ENCODE results near the gene GLYATL3.

GLYATL3 gene

DNA sequence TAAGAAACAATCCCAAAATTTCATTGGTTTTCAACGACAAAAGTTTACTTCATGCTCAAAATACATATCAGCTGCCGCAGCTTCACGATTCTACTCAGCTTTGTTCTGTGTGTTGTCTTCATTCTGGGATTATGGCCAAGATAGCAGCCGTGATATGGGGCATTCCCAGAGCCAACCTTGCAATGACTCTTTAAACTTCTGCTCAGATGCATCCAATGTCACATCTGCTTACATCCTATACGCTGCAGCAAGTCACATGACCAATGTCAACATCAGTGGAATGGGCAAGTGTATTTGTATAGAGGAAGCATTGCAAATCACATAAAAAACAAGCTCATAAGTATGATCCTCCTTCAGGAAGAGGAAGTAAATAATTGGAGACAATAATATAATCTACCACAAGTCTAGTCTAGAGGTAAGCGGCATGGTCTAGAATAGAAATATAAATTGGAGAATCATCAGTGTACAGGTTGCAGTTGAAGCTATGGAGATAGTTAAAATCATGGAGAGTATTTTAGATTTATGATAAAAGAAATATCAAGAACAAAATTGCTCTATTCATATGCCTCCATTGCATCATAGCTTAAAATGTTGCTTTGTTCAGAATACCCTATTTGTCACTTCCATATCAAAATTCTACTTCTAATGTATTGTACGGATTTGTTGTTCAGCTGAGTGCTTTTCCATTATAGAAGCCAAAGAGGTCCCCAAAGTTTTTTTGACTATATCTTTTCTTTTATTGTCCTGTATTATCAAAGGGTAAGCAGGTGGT, 43.5 kb downstream of the GLYATL3 start:
- H3K4me3 ChIP-seq (ENCODE audit: low read depth, low read length), result no peak overlapping the region

GRCh38 chr6:49546331-49546730, 46.6 kb downstream of the GLYATL3 start:
- H3K4me3 ChIP-seq (ENCODE audit: low read depth, low read length), result no peak overlapping the region

- no peak overlapping the region for H3K4me3 ChIP-seq (ENCODE audit: low read depth, low read length)
Observed at GRCh38 chr6:49548613-49549304, 49.0 kb downstream of the GLYATL3 start.

GRCh38 chr6:49549691-49550491, 50.2 kb downstream of the GLYATL3 start:
- peak overlapping the region; percentile 53 for H3K4me3 ChIP-seq (ENCODE audit: low read depth, low read length)

DNA sequence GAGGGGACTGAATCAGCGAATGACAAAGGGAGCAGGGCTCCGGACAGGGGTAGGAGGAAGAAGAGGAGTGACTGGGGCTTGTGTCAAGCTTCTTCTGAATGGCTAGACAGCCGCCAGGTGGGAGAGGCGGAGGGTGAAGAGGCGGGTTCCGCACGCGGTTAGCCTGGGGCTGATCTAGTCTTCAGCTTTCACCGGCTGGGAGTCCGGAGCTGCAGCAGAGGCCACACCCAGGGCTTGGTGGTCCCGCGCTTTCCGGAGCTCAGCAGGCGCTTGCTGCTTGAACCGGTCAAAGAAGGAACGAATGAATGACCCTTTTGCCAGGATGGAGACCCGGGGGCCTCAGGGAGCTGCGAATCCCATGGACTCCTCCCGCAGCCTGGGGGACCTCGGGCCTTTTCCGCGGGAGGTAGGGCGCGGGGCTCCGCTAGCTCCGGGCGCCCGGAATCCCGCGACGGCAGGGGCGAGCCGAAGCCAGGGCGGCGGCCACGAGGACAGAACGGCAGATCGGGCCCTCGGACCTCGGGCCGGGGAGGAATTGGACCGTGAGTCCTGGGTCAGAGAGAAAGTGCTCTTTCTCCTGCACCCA, 50.9 kb downstream of the GLYATL3 start, which contains the start of gene C6orf141:
Gene C6orf141, plus strand, starts transcription at position 177 of the 586 bp plus-strand sequence. Its CDS starts 125 bp downstream, at position 302.
- peak within 1 kb of the TSS; percentile 53 for H3K4me3 ChIP-seq (ENCODE audit: low read depth, low read length)

GRCh38 chr6:49551078-49551865, 51.5 kb downstream of the GLYATL3 start:
- peak overlapping the region; percentile 53 for H3K4me3 ChIP-seq (ENCODE audit: low read depth, low read length)

DNA sequence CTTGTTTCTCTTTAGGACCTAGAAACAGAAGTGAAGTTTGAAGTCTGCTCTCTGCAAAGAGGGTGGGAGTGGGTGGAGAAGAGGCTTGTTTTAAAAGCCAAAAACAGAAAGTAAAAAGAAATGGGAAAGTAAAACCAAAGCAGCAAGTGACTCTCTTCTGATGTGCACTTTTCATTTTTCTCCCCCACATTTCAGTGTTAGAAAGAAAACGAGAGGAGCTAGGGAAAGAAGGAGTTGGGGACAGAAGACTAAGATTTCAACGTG, 52.1 kb downstream of the GLYATL3 start:
- peak overlapping the region; percentile 13 for H3K4me3 ChIP-seq (ENCODE audit: low read depth, low read length)

DNA sequence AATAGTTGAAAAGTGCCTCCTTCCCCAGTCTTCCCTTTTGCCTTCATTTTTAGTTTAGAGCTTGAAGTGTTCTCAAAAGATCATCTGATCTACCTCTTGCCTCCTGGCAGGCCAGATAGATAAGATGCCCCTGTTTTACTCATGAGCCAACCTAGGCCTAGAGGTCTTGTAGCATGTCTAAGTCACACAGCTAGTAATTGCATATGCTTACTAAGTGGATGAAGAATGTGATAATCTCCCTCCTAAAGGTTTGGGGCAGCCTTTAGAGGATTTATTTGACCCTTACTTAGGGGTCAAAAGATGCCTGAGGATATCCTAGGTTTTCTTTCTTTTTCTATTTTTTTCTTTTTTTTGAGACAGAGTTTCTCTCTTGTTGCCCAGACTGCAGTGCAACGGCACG, 52.9 kb downstream of the GLYATL3 start:
- peak overlapping the region; percentile 13 for H3K4me3 ChIP-seq (ENCODE audit: low read depth, low read length)

- H3K4me3 ChIP-seq (ENCODE audit: low read depth, low read length), result no peak overlapping the region
Observed at GRCh38 chr6:49553384-49553783, 53.7 kb downstream of the GLYATL3 start.

- H3K4me3 ChIP-seq (ENCODE audit: low read depth, low read length), result no peak overlapping the region
Observed at GRCh38 chr6:49555951-49556350, 56.2 kb downstream of the GLYATL3 start.

GRCh38 chr6:49556429-49556837, 56.7 kb downstream of the GLYATL3 start:
- H3K4me3 ChIP-seq (ENCODE audit: low read depth, low read length), result no peak overlapping the region

DNA sequence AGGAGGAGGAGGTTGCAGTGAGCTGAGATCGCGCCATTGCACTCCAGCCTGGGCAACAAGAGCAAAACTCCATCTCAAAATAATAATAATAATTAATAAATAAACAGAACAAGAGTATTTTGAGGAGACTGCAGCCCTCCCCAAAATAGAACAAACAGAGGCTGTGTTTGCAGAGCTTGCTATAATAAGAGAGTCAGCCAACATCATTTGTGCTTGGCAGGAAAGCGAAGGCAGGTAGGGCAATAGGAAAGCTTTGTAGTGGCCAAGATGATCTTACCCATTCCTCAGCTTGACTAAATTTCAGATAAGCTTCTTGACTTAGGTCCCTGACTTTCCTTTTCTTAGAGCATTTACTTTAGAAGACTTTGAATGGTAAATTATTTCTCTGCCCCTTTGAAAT, 57.5 kb downstream of the GLYATL3 start:
- no peak overlapping the region for H3K4me3 ChIP-seq (ENCODE audit: low read depth, low read length)

GRCh38 chr6:49558238-49558637, 58.5 kb downstream of the GLYATL3 start:
- no peak overlapping the region for H3K4me3 ChIP-seq (ENCODE audit: low read depth, low read length)

GRCh38 chr6:49563006-49563886, 63.5 kb downstream of the GLYATL3 start:
- H3K4me3 ChIP-seq (ENCODE audit: low read depth, low read length), result no peak overlapping the region

GRCh38 chr6:49564552-49564951, 64.8 kb downstream of the GLYATL3 start:
- H3K4me3 ChIP-seq (ENCODE audit: low read depth, low read length), result no peak overlapping the region

DNA sequence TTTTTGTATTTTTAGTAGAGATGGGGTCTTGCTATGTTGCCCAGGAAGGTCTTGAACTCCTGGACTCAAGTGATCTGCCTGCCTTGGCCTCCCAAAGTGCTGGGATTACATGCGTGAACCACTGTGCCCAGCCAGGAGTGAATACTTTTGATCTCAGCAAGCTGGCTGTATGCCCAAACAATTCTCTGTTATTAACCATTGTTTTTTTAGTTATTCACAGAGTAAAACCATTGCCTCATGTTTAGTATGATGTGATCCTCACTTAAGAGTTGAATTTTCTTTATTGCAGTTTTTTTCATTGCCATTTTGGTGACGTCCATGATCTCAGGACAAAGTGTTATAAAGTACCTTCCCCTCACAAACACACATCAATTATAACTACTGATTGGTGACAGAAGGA, 65.5 kb downstream of the GLYATL3 start:
- H3K4me3 ChIP-seq (ENCODE audit: low read depth, low read length), result no peak overlapping the region

DNA sequence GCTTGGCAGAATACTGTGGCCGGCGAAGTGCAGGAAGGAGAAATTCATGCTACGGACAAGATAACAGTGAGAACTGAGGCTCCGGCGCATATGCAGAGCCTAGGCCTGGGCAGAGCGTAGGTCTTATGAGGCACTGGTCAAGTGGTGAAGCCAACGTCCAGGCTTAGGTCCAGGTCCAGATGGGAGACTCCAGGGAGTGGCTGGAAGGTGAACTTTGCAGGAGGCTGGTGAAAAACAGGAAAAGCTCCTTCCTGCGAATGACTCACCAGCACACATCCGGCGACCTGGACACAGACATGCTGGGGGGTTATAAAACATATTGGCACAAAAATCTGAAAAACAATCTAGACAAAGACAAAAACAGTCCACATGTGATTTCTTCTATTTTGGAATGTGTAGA, 66.1 kb downstream of the GLYATL3 start:
- H3K4me3 ChIP-seq (ENCODE audit: low read depth, low read length), result no peak overlapping the region

DNA sequence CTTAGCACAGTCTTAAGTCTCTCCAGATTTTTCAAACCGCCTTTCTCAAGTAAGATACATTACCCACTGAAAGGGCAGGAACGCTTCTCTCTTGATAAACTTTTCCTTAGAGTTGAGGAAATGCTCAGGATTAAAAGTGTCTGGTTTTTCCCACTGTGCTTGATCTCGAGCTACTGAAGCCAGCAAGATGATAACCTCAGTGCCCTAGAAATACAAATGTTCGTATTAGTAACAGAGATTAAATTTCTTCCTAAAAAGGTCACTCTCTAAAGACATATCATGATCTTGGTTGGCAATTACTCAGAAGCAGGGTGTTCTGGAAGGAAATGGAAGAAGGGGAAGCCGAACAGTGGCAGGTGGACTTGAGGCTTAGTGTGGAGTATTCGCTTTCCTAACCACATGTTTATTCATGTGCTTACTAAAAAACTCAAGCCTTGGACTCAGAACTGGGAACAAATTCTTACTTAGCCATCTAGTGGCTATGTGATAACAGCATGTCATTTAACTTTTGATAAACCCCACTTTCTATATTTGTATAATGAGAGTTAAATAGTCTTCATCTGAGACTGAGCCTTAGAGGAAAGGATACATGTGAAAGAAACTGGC, 70.9 kb downstream of the GLYATL3 start:
- H3K4me3 ChIP-seq (ENCODE audit: low read depth, low read length), result no peak overlapping the region

DNA sequence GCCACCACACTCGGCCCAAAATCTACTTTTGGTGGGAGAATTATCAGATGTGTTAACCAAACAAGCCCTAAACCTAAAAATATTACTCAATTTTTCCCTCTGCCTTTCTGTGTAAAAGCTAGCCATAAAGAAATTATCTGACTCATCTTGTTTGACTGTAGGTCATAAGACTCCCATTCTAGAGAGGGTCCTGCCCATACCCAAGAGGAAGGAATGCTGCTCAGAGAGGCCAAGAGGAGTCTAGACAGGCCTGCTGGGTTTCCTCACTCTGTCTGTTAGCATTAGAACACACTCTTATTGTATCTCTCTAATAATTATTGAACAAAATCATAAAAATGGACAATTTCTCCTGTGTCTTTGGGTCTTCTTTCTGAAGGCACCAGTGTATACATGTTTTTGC, 76.9 kb downstream of the GLYATL3 start:
- no peak overlapping the region for H3K4me3 ChIP-seq (ENCODE audit: low read depth, low read length)
